Colonic mucosa (tissue), 4 donors: ENCODE measurements around the gene NTN4. TPM values are rescaled to one million over a fixed set of nuclear protein-coding genes. Genes with fewer than 3 reads are reported as not detected.

Experiments
- DNase-seq: peaks from one replicate; pipeline ENCODE4 v3.0.0-alpha.2; 2020
- H3K27ac ChIP-seq: fragments of 200-600 bp; one replicate; pipeline ENCODE4 v1.8.0; 2021
- H3K27me3 ChIP-seq: fragments of 200-600 bp; one replicate; pipeline ENCODE4 v1.8.0; 2021
- H3K36me3 ChIP-seq: fragments of 200-600 bp; one replicate; pipeline ENCODE4 v1.8.0; 2021
- H3K4me1 ChIP-seq: fragments of 200-600 bp; one replicate; pipeline ENCODE4 v1.8.0; 2021; ENCODE audit warnings: mild to moderate bottlenecking
- H3K4me3 ChIP-seq: fragments of 200-600 bp; one replicate; pipeline ENCODE4 v1.8.0; 2021
- H3K9ac ChIP-seq, 2 donors: one replicate each; pipeline ENCODE4 v1.7.0; 2013; ENCODE audit warnings: control low read depth in 2 of 2, low read depth in 2 of 2, low read length in 2 of 2
- H3K9me3 ChIP-seq: fragments of 200-600 bp; one replicate; pipeline ENCODE4 v1.8.0; 2021
- CTCF ChIP-seq: fragments of 200-600 bp; IDR thresholded peaks from one replicate; pipeline ENCODE4 v1.8.0; 2022; ENCODE audit warnings: antibody characterized with exemption, mild to moderate bottlenecking
- intact Hi-C: fragments of 100-400 bp; cut with DNase I; formaldehyde crosslinking; loops from one replicate; pipeline ENCODE4 v1.14.1; 2022
- total RNA-seq, 2 donors: library from RNA; stranded (reverse); fragmentation: NEBNext Ultra II Directional in 1 of 2; extraction: Animal tissue kit (Norgen Biotek cat#: 25700) in 1 of 2; gene quantifications; one replicate each; pipeline ENCODE4 v1.2.1, GENCODE V29; 2021
- donor health status: healthy.
- donor health status: DM: no; HTN: no; CAD: no.
- donor health status: DM: no; HTN: no; CAD: no.

NTN4 gene
- total RNA-seq, 2 donors from 2014 or later, result 12.4 to 16.8 TPM

DNA sequence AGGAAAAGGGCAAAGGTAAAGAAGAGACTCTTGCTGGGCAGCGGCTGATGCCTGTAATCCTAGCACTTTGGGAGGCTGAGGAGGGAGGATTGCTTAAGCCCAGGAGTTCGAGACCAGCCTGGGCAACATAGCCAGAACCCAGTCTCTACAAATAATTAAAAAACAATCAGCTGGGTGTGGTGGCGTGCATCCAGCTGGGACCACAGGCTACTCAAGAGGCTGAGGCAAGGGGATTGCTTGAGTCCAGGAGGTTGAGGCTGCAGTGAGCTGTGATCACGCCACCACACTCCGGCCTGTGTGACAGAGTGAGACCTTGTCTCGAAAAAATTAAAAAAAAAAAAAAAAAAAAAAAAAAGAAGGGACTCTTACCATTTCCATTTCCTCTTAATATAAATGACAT lies 138.9 kb downstream of the NTN4 start:
- no peaks in the 10 kb centered on the region for H3K36me3 ChIP-seq
- intact Hi-C loops, result no loop called here
- no peak for TF ChIP-seq CTCF

GRCh38 chr12:95648990-95649791 lies 141.4 kb downstream of the NTN4 start:
- H3K27me3 ChIP-seq, result no peaks in the 10 kb centered on the region
- intact Hi-C loops, result no loop called here
- no peak for TF ChIP-seq CTCF
- H3K9me3 ChIP-seq, result no peaks in the 10 kb centered on the region
- H3K36me3 ChIP-seq, result no peaks in the 10 kb centered on the region
- peak overlapping the region; percentile 42 for H3K27ac ChIP-seq
- peak; percentile 36 for DNase-seq
- H3K4me1 ChIP-seq, result no peaks in the 10 kb centered on the region
- H3K4me3 ChIP-seq, result no peak overlapping the region
- no peak overlapping the region for H3K9ac ChIP-seq

More for the DNA sequence above, 138.9 kb downstream of the NTN4 start:
- no peaks in the 10 kb centered on the region for H3K4me1 ChIP-seq
- H3K9ac ChIP-seq, result no peak overlapping the region
- H3K27ac ChIP-seq, result no peak overlapping the region
- DNase-seq, result no peak
- H3K27me3 ChIP-seq, result no peaks in the 10 kb centered on the region
- no peak overlapping the region for H3K4me3 ChIP-seq
- H3K9me3 ChIP-seq, result no peaks in the 10 kb centered on the region

GRCh38 chr12:95646781-95647190 lies 143.8 kb downstream of the NTN4 start:
- no peaks in the 10 kb centered on the region for H3K36me3 ChIP-seq
- no peak overlapping the region for H3K4me3 ChIP-seq
- TF ChIP-seq CTCF, result no peak
- H3K27me3 ChIP-seq, result no peaks in the 10 kb centered on the region
- H3K27ac ChIP-seq, result no peak overlapping the region
- intact Hi-C loops, result no loop called here
- no peak overlapping the region for H3K9ac ChIP-seq
- no peak for DNase-seq
- H3K9me3 ChIP-seq, result no peaks in the 10 kb centered on the region
- H3K4me1 ChIP-seq, result no peaks in the 10 kb centered on the region

DNA sequence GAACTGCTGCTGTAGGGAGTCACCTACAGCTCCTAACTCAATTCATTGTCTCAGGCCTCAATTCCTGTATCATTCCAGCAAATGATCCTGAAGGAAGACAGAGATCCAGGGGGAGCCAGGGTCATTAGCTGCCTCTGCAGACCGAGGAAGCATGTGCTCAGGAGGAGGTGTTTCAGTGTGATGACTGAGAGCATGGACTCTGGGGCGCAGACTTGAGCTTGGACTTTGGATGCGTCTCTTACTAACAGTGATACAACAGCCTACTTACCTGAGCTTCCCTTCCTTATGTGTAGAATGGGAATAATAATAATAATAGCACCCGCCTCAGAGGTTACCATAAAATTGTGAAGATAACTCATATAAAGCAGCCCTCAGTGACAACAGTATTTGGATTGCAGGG lies 147.3 kb downstream of the NTN4 start:
- no peaks in the 10 kb centered on the region for H3K36me3 ChIP-seq
- H3K4me3 ChIP-seq, result no peak overlapping the region
- TF ChIP-seq CTCF, result no peak
- intact Hi-C loops, result no loop called here
- H3K9me3 ChIP-seq, result no peaks in the 10 kb centered on the region
- no peaks in the 10 kb centered on the region for H3K4me1 ChIP-seq
- H3K27me3 ChIP-seq, result no peaks in the 10 kb centered on the region
- DNase-seq, result no peak
- H3K27ac ChIP-seq, result no peak overlapping the region
- H3K9ac ChIP-seq, result no peak overlapping the region

GRCh38 chr12:95642583-95642982 lies 148.0 kb downstream of the NTN4 start:
- DNase-seq, result no peak
- TF ChIP-seq CTCF, result no peak

More at GRCh38 chr12:95642583-95642982, 148.0 kb downstream of the NTN4 start:
- Histone ChIP-seq H3K4me3 (no peak overlapping the region), H3K27ac (no peak overlapping the region), H3K36me3 (no peaks in the 10 kb centered on the region), H3K9me3 (no peaks in the 10 kb centered on the region), H3K4me1 (no peaks in the 10 kb centered on the region), H3K9ac (no peak overlapping the region), H3K27me3 (no peaks in the 10 kb centered on the region)
- intact Hi-C loops, result no loop called here
